ENCODE results near the gene MAFB.

The MAFB gene

GRCh38 chr20:40682104-40682981, 6.7 kb downstream of the MAFB start:
- no peak for DNase-seq (ENCODE audit: low read depth in 2 of 2)

GRCh38 chr20:40681684-40682083, 7.4 kb downstream of the MAFB start:
- DNase-seq (ENCODE audit: low read depth in 2 of 2) = no peak

- DNase-seq (ENCODE audit: low read depth in 2 of 2) = no peak
These were observed 7.9 kb downstream of the MAFB start for GRCh38 chr20:40681165-40681564.

DNA sequence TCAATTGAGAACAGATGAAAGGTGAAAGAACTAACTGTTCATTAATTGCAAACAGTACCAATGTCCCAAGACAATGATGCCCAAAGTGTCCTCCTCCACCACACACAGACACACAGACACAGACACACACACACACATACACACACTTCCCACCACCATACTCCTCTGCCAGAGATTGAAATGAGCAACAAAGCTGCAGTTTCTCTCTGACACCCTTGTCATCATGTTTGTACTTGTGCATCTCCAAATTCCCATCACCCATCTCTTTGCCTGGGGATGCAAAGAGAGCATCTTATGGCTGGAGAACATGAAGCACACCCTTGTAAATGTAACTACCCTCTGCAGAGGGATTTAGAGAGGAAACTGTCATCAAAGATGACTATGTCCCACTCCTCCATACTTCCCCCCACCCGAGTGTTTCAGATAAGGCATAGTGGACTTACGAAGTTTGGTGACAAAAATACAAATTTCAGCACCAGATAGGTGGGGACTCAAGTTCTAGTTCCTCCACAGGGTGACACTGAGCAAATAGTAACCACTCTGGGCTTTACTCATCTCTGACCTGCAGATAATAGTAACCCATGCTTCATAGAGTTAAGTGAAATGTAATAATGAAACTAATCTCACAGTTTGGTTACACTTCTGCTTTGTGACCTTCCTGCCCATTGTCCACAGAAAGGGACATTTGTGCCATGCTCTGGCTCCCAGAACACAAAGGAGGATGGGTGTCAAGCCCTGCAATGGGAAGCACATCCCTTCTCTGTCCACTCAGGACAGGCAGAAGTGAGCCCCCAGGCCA, 8.7 kb downstream of the MAFB start:
- no peak for DNase-seq (ENCODE audit: low read depth in 2 of 2)

DNA sequence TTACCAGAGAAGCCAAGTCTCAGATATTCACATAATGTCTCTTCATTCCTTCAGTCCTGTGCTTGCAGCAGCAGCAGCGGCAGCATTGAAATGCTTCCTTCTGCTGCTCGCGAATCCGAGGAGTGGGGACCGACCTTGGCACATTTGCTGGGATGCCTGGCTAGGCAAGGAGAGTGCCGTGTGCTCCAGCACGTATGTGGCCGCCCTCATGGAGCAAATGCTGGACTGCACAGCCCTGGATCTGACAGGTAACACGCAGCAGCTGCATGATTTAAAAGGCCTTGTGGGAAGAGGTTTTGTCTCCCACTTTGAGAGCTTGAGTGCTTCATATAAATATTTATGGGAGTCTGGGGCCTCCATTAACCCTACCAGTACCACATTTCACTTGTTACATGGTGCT, 9.9 kb downstream of the MAFB start:
- no peak for DNase-seq (ENCODE audit: low read depth in 2 of 2)

- no peak for DNase-seq (ENCODE audit: low read depth in 2 of 2)
These were observed 10.7 kb downstream of the MAFB start for GRCh38 chr20:40678286-40678875.

GRCh38 chr20:40677343-40677924, 11.6 kb downstream of the MAFB start:
- DNase-seq (ENCODE audit: low read depth in 2 of 2) = no peak

DNA sequence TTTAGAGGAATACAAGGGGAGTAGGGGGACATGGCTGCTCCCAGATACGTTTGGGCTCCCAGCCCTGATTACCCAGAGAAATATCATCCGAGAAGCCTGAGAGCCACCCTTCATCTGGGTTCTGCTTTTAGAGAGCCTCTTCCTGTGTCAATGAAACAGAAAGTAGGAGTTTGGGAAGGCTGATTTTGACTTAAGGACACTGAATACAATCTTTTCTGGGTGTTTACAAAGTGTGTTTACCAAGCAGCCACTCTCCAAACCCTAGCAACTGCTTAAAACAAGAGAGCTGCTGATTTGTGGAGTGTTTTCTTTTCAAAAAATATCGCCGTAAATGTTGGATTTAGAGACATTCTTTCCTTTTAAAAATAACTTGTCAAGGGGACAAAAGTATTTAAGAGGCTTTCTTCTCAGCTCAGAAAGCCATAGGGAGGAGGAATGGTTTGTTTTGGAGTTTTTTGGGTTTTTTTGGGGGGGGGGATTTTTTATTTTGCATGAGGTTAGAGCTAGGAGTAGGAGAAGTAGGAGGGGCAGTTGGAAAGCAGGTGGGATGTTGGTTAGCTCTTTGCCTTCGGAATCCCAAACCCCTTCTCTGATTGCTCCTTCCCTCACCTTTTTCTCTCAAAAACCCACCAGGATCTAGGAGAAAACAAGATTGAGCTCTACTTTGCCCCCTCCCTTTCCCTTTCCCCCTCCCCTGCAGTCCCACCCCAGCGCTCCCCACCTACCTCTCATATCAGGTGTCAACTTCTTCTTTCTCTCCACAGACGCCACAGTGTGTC, 12.4 kb downstream of the MAFB start:
- no peak for DNase-seq (ENCODE audit: low read depth in 2 of 2)

GRCh38 chr20:40675599-40676221, 13.3 kb downstream of the MAFB start:
- DNase-seq (ENCODE audit: low read depth in 2 of 2) = no peak

GRCh38 chr20:40673442-40673841, 15.6 kb downstream of the MAFB start:
- no peak for DNase-seq (ENCODE audit: low read depth in 2 of 2)

DNA sequence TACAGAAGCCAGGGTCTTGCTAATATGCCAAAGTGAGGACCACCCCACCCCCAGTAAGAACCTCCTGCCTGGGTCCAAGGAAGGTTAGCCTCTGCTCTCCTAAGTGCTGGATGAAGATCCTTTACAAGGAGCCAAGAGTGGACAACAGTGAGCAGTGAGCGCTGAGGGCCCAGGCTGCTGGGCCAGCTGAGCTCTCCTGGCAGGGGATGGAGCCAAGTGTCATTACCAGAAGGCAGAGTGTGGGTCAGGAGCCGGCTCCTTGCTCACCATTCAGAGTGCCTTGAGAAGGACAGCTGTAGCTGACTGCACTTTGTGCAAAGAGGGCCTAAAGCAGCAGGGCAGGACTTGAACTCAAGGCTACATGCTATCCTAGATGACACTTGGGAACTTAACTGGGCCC, 16.9 kb downstream of the MAFB start:
- no peak for DNase-seq (ENCODE audit: low read depth in 2 of 2)

GRCh38 chr20:40670253-40670652, 18.8 kb downstream of the MAFB start:
- DNase-seq (ENCODE audit: low read depth in 2 of 2) = no peak

DNA sequence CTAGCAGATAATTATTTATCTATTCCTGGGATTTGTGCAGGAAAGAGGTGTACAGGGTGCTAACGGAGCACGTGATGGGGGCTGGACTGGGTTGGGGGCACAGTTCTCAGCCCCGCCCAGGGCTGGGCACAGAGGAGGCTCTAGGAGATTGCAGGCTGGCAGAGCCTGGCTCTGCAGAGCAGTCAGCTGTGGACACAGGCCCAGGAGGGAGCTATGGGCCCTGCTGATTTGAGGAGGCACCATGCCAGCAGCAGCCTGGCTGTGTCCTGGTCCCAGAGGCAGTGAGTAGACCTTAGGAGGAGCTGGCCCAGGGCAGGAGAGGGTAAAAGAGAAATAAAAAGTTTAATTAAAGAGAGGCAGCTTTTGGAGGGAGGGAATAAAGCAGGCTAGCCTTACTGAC, 19.3 kb downstream of the MAFB start:
- DNase-seq (ENCODE audit: low read depth in 2 of 2) = no peak

DNA sequence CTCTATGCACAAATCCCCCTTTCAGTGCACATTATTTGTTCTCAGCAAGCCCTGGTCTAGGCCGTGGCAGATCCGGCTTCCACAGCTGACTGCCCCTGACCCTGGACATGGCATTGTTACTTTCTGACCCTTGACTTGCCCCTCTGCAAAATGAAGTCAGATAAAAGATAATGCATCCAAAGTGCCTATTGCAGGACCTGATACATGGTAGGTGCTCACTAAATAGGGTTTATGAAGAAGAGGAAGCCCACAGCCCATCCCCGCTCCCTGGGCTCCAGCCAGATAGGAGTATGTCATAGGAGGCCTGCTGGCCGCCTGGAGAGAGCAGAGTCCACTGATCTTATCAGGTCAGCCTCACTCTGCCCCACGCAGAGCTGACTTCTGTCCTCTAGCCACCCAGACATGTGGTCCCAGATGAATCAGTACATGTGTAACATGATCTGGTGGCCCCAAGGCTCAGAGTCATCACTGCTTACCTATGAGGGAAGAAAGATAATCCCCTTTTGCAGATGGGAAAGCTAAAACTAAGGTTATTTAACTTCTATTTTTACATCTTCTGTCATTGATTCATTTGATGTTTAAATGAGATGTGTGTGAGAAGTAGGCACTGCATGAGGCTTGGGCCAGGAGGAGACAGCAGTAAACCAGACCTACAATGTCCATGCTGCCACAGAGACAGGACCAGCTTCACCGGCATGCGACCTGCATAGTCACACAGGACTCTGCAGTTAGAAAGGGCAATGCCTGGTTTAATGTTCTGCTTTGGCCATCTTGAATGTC, 20.4 kb downstream of the MAFB start:
- no peak for DNase-seq (ENCODE audit: low read depth in 2 of 2)

GRCh38 chr20:40667503-40667902, 21.5 kb downstream of the MAFB start:
- no peak for DNase-seq (ENCODE audit: low read depth in 2 of 2)

DNA sequence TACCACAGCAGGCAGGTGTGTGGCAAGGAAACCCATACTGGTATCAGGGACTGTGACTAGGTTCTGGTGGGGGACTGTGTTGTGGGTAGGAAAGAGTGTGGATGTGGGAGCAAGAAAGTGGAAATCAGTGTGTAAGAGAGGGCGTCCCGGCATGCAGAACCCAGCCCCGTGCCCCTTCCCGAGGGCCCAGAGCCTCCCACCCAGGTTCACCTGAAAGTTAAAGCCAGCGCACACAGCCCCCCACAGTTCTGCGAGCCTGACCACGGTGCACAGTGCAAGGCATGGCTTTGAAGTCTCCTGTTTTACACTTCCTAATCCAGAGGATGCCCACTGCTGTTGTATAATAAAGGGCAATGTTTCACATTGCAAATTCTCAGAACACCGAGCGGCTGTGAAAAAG, 22.7 kb downstream of the MAFB start:
- DNase-seq (ENCODE audit: low read depth in 2 of 2) = no peak

DNA sequence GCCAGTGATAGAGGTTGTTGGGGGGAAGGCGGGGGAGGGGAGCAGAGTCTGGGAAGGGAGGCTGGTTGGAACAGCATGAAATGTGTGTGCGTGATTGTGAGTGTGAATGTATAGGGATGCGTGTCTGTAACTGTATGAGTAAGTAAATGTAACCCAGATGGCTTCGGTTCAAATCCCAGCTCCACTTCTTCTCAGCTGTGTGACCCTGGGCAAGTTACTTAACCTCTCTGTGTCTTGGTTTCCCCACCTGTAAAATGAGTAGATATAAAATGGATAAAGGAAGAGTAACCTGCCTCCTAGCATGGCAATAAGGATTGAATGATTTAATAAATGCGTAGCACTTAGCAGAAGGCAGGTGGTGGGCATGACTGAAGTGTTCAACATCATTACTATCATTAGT, 24.1 kb downstream of the MAFB start:
- no peak for DNase-seq (ENCODE audit: low read depth in 2 of 2)

GRCh38 chr20:40663991-40664880, 24.8 kb downstream of the MAFB start:
- DNase-seq (ENCODE audit: low read depth in 2 of 2) = no peak

DNA sequence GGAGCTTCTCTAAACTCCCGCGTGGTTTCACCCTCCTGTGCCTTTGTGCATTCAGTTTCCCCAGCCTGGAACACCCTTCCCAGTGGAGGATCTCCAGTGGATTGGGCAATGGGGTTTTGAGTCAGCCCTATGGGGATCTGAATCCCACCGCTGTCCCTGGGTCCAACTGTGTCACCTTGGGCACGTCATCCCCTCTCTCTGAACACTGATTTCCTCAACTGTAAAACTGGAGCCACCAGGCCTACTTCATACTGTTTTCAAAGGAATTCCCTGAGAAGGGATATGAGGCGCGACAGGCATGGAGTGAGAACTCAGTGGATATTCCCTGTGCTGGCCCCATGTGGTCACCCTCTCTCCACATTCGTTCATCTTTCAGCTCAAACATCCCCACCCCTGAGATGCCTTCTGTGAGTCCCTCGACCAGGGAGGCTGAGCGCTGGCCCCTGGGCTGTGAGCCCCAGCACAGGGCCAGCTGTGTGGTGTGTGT, 25.7 kb downstream of the MAFB start:
- no peak for DNase-seq (ENCODE audit: low read depth in 2 of 2)

All from stimulated activated CD4-positive, alpha-beta T cell treated with anti-CD3 and anti-CD28 coated beads, Interleukin-4, amount 100 ng/mL, for 48 hours (primary cell).